ENCODE data around the gene LRRC18.

Gene LRRC18

GRCh38 chr10:48945441-48946130 is 5.9 kb upstream of the LRRC18 start:
- no peak for DNase-seq

DNA sequence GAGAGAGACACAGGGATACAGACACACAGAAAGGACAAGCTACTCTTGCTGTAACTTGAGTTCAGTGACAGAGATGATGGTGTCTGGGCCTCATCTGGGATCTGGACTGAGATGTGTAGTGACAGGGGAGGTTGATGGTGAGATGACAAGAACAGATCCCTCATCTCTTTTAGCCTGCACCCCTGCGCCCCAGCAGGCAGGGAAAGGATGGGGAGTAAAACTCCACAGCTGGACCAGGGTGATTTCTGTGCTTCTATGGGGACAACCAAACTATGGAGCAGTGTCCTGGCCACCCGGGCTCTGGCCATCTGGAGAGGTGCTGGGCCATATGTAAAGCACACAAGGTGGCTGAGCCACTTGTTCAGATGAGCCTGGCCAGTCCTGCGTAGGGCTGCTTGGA is 4.5 kb upstream of the LRRC18 start:
- DNase-seq = no peak

DNA sequence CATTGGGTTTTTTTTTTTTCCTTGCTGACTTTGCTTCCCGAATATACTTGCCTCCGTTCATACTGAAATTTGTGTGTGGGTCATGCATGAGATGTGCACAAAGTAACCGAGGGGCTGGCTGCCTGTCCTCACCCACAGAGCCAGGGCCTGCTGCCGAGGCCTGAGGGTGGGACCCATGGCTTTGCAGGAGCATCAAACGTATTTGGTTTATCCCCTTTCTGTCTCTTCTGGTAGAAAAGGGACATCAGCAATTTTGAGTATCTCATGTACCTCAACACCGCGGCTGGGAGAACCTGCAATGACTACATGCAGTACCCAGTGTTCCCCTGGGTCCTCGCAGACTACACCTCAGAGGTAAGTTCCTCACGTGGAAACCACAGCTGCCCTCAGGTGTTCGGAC is 3.5 kb upstream of the LRRC18 start:
- DNase-seq = no peak

DNA sequence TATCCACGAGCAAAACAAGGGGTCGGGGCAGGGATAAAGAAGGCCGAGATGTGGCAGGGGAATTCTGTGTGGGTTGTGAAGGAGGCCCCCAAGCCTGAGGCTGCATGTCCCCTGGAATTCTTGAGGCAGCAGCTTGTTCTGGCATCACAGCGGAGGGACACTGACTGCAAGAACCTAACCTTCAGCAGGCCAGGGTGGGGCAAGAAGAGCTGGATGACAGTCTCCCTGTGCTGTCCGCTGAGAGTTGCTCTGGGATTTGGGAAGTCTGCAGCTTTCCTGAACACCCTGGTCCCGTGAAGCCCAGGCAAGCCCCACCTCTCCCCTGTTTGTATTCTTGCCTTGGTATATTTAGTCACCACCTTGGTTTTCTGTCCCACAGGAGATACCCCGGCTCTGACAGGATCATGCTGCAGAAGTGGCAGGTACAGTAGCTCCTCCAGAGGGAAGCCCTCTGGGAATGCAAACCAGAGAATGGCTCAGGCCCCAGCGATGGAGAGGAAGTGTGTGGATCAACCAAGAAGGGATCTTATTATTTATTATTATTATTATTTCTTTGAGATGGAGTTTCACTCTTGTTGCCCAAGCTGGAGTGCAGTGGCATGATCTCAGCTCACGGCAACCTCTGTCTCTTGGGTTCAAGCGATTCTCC is 1.9 kb upstream of the LRRC18 start:
- DNase-seq = no peak

- no peak for DNase-seq
Measured at GRCh38 chr10:48940958-48941357, 1.3 kb upstream of the LRRC18 start.

- no peak for DNase-seq
Measured at GRCh38 chr10:48940372-48940771, 732 bp upstream of the LRRC18 start.

DNA sequence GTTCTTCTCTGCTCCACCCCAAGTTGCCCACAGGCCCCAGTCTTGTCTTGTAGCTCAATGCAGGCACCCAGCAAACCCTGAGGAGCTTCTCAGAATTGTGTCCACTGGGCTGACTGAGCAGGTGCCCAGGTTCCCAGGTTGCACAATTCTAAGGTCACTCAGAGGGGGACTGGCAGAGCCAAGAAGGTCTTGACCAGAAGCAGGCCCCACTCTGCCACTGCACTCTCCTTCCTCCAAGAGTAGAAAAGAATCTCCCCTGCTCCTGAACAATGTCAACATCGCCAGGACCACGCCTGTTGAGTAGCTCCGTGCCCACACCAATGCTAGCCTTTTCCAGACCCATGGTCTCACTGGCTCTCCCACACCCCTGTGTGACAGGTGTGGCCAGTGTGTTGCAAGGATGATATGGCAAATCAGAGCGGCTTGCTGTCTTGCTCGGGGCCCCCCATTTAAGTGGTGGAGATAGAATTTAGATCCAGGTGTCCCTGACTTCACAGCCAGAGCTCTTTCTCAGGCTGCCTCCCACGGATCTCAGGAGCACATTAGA is 577 bp downstream of the LRRC18 start:
- no peak for DNase-seq

DNA sequence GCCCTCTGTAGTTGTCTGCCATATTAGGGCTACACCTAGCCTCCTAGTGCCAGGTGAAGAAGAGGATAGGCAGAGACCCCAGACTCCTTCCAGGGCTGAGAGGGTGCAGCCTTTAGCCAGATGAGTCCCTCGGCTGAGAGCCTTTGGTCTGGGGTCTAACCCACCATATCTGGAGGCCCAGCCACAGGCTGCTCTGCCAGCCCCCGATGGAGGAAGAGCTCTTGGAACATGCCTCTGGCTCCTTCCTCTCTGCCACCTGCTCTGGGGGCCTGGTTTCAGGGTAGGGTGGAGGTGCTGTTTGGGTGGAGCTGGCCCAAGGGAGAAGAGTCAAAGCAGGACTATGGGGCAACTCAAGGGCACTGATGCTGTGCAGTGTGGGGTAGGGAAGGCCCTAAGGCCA is 1.4 kb downstream of the LRRC18 start:
- no peak for DNase-seq

GRCh38 chr10:48937796-48938195 is 1.8 kb downstream of the LRRC18 start:
- DNase-seq = no peak

- no peak for DNase-seq
Measured at GRCh38 chr10:48935577-48935976, 4.1 kb downstream of the LRRC18 start.

- no peak for DNase-seq
Measured at GRCh38 chr10:48934672-48935501, 4.8 kb downstream of the LRRC18 start.

DNA sequence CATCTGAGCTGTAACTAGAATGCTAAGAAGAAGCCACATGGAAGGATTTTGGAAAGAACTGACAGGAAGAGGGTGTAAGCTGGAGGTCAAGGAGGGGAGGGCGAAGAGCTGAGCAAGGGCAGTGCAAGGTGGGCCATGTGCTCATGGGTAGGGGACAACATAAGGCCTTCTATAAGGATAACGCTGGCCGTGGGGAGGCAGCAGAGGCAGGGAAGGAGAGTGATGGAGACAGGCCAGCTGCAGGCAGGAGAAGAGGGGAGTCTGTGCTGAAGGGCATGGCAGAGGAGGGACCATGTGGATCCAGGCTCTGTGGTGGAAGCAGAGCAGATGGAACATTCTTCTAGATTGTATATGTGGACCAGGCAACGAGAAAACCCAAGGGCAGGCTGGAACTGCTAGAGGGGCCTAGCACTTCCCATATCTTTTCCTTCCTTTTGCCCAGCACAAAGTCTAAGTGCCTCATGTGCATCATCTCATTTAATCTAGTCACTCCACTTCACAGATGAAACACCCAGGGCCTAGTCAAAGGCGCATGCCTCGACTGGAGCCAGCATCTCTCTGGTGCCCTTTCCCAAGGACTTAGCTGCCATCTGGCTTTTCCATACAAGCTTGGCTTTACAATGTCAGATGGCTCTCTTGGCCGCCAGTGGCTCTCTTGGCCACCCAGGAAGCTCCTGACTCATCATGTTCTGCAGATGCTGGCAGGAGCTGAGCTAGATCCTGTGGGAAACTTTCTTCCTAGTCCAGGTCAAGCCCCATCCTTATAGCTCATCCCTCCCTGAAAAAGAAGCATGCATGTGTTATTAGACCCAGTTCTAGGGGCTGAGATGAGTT is 6.6 kb downstream of the LRRC18 start:
- DNase-seq = no peak

DNA sequence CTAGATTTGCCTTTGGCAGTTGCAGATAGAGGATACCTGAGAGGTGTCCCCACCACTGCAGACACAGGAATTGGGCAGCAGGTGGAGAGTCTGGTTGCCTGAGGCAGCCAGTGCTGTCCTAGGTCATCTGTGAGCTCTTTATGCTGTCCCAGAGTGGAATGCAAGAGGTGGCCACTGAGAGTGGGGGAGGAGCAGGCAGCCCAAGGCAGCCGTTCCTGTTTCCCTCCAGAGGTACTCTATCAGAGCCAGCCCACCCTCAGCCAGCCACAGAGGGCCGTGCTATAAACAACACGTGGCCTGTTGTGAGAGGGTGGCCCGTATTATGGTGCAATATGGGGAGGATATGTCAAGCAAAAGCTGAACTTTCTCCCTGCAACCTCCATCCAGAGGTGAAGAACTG is 8.5 kb downstream of the LRRC18 start:
- DNase-seq = no peak

GRCh38 chr10:48929413-48929990 is 10.1 kb downstream of the LRRC18 start:
- no peak for DNase-seq

- DNase-seq = no peak
Measured at GRCh38 chr10:48926764-48927540, 12.7 kb downstream of the LRRC18 start.

GRCh38 chr10:48926255-48926654 is 13.4 kb downstream of the LRRC18 start:
- DNase-seq = no peak

DNA sequence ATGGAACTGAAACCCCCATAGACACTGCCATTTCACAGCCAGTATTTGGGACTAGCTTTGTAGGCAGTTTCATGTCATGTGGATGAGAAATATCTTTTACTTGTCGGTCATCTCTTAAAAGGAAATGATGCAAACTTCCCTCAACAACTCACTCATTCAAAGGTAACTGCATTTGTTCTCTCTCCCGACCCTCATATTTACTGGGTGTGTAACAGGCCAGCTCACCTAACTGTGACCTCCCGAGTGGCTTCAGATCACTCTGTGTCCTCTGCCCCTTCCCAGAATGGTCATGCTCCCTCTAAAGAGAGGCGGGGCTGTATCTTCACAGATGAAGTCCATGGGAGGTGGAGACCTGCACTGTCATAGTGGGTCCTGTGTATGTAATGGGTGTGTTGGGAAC is 14.7 kb downstream of the LRRC18 start:
- no peak for DNase-seq

- DNase-seq = no peak
Measured at GRCh38 chr10:48923748-48924147, 15.9 kb downstream of the LRRC18 start.

DNA sequence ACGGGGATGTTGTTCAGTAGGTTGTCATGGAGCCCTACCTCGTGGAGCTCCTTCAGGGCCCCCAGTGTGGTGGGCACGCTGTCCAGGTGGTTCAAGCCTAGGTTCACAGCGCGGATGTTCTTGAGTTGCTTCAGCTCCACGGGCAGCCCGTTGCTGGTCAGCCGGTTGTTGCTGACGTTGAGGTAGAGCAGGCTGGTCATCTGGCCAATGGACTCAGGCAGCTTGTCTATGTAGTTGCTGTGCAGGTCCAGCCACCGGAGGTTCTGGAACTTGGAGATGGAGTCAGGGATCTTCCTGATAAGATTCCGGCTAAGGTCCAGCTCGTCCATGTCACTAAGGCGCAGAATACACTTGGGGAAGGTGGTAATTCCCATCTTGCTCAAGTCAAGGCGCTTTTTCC is 26.0 kb downstream of the LRRC18 start:
- DNase-seq = no peak

DNA sequence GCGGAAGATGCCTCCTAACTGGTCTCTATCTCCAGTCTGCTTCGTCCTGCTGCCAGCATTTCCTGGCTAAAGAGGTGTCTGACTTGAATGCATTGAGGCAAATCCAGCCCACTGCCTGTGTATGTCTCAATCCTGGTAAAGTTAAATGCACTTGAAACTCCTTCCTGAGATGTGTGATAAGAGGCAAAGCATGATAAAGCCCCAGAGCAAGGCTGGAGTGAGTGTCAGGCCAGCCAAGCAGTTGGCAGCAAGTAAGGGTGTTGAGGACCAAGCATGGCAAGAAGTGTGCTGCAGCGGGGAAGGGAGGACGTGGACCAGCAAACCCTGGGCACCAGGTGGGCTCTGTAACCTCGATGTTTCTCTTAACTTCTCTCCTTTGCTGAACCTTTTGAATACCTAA is 29.1 kb downstream of the LRRC18 start:
- DNase-seq = no peak

GRCh38 chr10:48907730-48908129 is 31.9 kb downstream of the LRRC18 start:
- DNase-seq = no peak

DNA sequence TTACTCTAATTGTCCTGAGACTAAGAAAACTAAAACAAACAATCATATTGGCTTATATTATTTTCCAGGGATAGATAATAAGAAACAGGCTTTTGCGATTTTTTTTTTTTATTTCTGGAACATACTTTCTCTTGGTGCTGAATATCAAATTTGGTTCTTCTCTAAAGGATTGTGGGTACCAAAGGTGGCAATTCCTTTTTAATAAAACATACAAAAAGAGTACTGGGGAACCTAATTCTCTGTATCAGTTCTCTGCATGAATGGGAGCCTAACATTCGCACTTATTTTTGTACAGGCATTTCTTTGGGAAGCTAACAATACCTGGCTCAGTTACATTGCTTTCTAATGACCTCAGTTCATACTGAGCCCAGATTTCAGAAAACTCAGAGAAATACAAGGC is 32.8 kb downstream of the LRRC18 start:
- no peak for DNase-seq
